Measurements from ENCODE around the gene UBA52. TPM values are rescaled to one million over a fixed set of nuclear protein-coding genes. Genes with fewer than 3 reads are reported as not detected.
A peak's percentile ranks its signal among the peaks of the same experiment; 100 is the strongest.

The UBA52 gene
- total and polyA plus RNA-seq, 2 of the 13 experiments (the other 11 are each of a cell fraction or from before 2014, with no cell fraction given), result 959 to 1,782 TPM

DNA sequence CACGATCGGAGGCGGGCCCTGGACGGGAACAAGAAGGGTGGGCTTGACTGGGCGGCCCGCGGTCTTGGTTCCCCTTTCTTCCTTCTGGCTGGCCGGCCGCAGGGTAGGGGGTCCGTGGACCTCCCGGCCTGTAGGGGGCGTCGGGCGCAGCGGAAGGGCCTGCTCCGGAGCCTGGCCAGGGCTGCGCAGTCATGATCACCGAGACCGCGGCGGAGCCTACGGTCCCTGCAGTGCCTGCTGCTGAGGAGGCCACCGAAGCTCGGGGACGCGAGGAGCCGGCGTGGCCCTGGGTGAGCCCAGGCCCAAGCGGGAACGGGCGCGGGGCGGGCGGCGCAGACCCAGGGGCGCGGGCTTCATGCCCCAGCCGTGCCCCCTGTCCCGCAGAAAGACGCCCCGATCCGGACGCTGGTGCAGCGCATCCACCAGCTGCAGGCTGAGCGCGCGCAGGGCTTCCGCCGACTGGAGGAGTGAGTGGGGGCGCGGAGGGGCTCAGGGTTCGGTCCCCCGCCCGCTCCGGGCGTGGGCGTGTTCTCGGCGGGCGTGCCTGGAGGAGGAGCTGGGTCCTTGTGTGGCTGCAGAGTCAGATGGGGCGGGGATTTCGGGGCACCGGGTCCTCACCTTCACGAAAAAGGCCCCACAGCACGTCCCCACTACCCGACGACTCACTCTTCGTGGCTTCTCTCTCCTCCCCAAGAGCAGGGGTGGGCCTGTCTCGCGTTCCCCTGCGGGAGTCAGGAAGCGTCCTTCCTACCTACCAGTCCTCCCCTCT lies 17.1 kb downstream of the UBA52 start, which contains the start of gene REX1BD (continued):
- TF ChIP-seq MYC (CRISPR knock-in tag; IDR thresholded peaks at IDR 0.05; ENCODE audit: borderline replicate concordance) (peak; percentile 76), NFKB2 (CRISPR knock-in tag; IDR thresholded peaks at IDR 0.05; ENCODE audit: borderline replicate concordance) (no peak), RNF2 (conservative IDR thresholded peaks at IDR 0.05; ENCODE audit: low read depth) (peak; percentile 26; the same call in 1 of the 2 replicates), ZNF501 (CRISPR knock-in tag; IDR thresholded peaks at IDR 0.05) (peak; percentile 78), DR1 (CRISPR knock-in tag; IDR thresholded peaks at IDR 0.05) (0 out of 2 replicates have a peak, but pooled peaks have one; percentile 23), ZNF784 (CRISPR knock-in tag; IDR thresholded peaks at IDR 0.05; ENCODE audit: borderline replicate concordance) (no peak), FOXA3 (CRISPR knock-in tag; IDR thresholded peaks at IDR 0.05) (peak; percentile 63; the same call in 1 of the 2 replicates), TCF12 (IDR thresholded peaks at IDR 0.05) (no peak), TCF12 (CRISPR knock-in tag; IDR thresholded peaks at IDR 0.05) (0 out of 2 replicates have a peak, but pooled peaks have one; percentile 35), RFX1 (IDR thresholded peaks at IDR 0.05) (no peak), MLXIP (CRISPR knock-in tag; IDR thresholded peaks at IDR 0.05; ENCODE audit: borderline replicate concordance) (no peak), POLR2A (IDR thresholded peaks at IDR 0.05; ENCODE audit: insufficient read depth in 1 of 2, low read depth in 2 of 2, low read length in 2 of 2) (peak; percentile 75 to 98), REXO4 (CRISPR knock-in tag; IDR thresholded peaks at IDR 0.05; ENCODE audit: borderline replicate concordance) (no peak), PCBP2 (optimal IDR thresholded peaks at IDR 0.05; ENCODE audit: low read depth, low read length, poor library complexity, severe bottlenecking) (no peak), ARHGAP35 (CRISPR knock-in tag; IDR thresholded peaks at IDR 0.05; ENCODE audit: borderline replicate concordance) (peak; percentile 77; the same call in 1 of the 2 replicates), KLF12 (CRISPR knock-in tag; IDR thresholded peaks at IDR 0.05; ENCODE audit: borderline replicate concordance) (peak; percentile 89), ARID5B (CRISPR knock-in tag; IDR thresholded peaks at IDR 0.05) (peak; percentile 69)
- TF ChIP-seq, protein P1, sequence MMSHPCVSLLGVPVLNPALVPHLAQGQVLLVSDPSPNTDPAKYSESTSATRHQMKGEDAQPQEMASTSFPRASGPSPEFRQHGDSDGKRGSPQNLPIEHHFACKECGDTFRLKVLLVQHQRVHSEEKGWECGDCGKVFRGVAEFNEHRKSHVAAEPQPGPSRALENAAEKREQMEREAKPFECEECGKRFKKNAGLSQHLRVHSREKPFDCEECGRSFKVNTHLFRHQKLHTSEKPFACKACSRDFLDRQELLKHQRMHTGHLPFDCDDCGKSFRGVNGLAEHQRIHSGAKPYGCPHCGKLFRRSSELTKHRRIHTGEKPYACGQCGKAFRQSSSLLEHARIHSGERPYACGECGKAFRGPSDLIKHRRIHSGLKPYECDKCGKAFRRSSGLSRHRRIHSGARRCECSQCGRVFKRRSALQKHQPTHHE (CRISPR knock-in tag; IDR thresholded peaks at IDR 0.05; ENCODE audit: borderline replicate concordance), result peak; percentile 75; the same call in 1 of the 2 replicates
- TF ChIP-seq, protein P2, sequence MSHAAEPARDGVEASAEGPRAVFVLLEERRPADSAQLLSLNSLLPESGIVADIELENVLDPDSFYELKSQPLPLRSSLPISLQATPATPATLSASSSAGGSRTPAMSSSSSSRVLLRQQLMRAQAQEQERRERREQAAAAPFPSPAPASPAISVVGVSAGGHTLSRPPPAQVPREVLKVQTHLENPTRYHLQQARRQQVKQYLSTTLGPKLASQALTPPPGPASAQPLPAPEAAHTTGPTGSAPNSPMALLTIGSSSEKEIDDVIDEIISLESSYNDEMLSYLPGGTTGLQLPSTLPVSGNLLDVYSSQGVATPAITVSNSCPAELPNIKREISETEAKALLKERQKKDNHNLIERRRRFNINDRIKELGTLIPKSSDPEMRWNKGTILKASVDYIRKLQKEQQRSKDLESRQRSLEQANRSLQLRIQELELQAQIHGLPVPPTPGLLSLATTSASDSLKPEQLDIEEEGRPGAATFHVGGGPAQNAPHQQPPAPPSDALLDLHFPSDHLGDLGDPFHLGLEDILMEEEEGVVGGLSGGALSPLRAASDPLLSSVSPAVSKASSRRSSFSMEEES (CRISPR knock-in tag; IDR thresholded peaks at IDR 0.05), result no peak
